Measurements from ENCODE around the gene DNAJC22. TPM values are rescaled to one million over a fixed set of nuclear protein-coding genes. Genes with fewer than 3 reads are reported as not detected.
"Not testable (repeated sequence)": the region's sequence is repeated elsewhere in the genome, so short reads cannot be mapped to it uniquely, and the experiment has no call there.

The DNAJC22 gene
- total RNA-seq, 1 donor from 2014 or later = 4.5 TPM

- Mint-ChIP-seq H3K36me3 (ENCODE audit: unreplicated experiment) (no peaks in the 10 kb centered on the region), H3K4me3 (ENCODE audit: unreplicated experiment) (peak overlapping the region; percentile 32), H3K27me3 (ENCODE audit: unreplicated experiment) (peaks cover 22% of the 10 kb centered on the region), H3K4me1 (ENCODE audit: low read depth, unreplicated experiment) (peaks cover 6% of the 10 kb centered on the region), H3K27ac (ENCODE audit: unreplicated experiment) (no peak overlapping the region), H3K9me3 (ENCODE audit: unreplicated experiment) (peaks cover 4% of the 10 kb centered on the region)
- DNase-seq = peak; percentile 82
- peak; percentile 67 for TF ChIP-seq CTCF (IDR thresholded peaks at IDR 0.05; ENCODE audit: partially characterized antibody, unreplicated experiment)
Observed at GRCh38 chr12:49331380-49332222, 15.1 kb upstream of the DNAJC22 start.

GRCh38 chr12:49332441-49332861 is 14.2 kb upstream of the DNAJC22 start:
- H3K36me3 Mint-ChIP-seq (ENCODE audit: unreplicated experiment) = no peaks in the 10 kb centered on the region
- peaks cover 27% of the 10 kb centered on the region for H3K27me3 Mint-ChIP-seq (ENCODE audit: unreplicated experiment)
- peaks cover 6% of the 10 kb centered on the region for H3K4me1 Mint-ChIP-seq (ENCODE audit: low read depth, unreplicated experiment)
- TF ChIP-seq CTCF (IDR thresholded peaks at IDR 0.05; ENCODE audit: partially characterized antibody, unreplicated experiment) = no peak
- peaks cover 6% of the 10 kb centered on the region for H3K9me3 Mint-ChIP-seq (ENCODE audit: unreplicated experiment)
- DNase-seq = no peak
- H3K27ac Mint-ChIP-seq (ENCODE audit: unreplicated experiment) = no peak overlapping the region
- no peak overlapping the region for H3K4me3 Mint-ChIP-seq (ENCODE audit: unreplicated experiment)

GRCh38 chr12:49332891-49333371 is 13.8 kb upstream of the DNAJC22 start:
- DNase-seq = no peak
- no peaks in the 10 kb centered on the region for H3K36me3 Mint-ChIP-seq (ENCODE audit: unreplicated experiment)
- no peak for TF ChIP-seq CTCF (IDR thresholded peaks at IDR 0.05; ENCODE audit: partially characterized antibody, unreplicated experiment)
- H3K27me3 Mint-ChIP-seq (ENCODE audit: unreplicated experiment) = peaks cover 32% of the 10 kb centered on the region
- H3K4me3 Mint-ChIP-seq (ENCODE audit: unreplicated experiment) = peak overlapping the region; percentile 74
- no peak overlapping the region for H3K27ac Mint-ChIP-seq (ENCODE audit: unreplicated experiment)
- H3K4me1 Mint-ChIP-seq (ENCODE audit: low read depth, unreplicated experiment) = peaks cover 10% of the 10 kb centered on the region
- H3K9me3 Mint-ChIP-seq (ENCODE audit: unreplicated experiment) = peaks cover 8% of the 10 kb centered on the region

- not testable (repeated sequence) for H3K4me3 Mint-ChIP-seq (ENCODE audit: unreplicated experiment); DNase-seq; H3K27ac Mint-ChIP-seq (ENCODE audit: unreplicated experiment); H3K36me3 Mint-ChIP-seq (ENCODE audit: unreplicated experiment)
- Mint-ChIP-seq H3K4me1 (ENCODE audit: low read depth, unreplicated experiment) (peaks cover 16% of the 10 kb centered on the region), H3K9me3 (ENCODE audit: unreplicated experiment) (peaks cover 11% of the 10 kb centered on the region), H3K27me3 (ENCODE audit: unreplicated experiment) (peaks cover 37% of the 10 kb centered on the region)
Observed at GRCh38 chr12:49333778-49334177, 12.9 kb upstream of the DNAJC22 start.

GRCh38 chr12:49334226-49334625 is 12.5 kb upstream of the DNAJC22 start:
- no peak overlapping the region for H3K27ac Mint-ChIP-seq (ENCODE audit: unreplicated experiment)
- peak overlapping the region; percentile 2 for H3K4me3 Mint-ChIP-seq (ENCODE audit: unreplicated experiment)
- peaks cover 11% of the 10 kb centered on the region for H3K9me3 Mint-ChIP-seq (ENCODE audit: unreplicated experiment)
- TF ChIP-seq CTCF (IDR thresholded peaks at IDR 0.05; ENCODE audit: partially characterized antibody, unreplicated experiment) = no peak
- no peak for DNase-seq
- peaks cover 19% of the 10 kb centered on the region for H3K4me1 Mint-ChIP-seq (ENCODE audit: low read depth, unreplicated experiment)
- H3K27me3 Mint-ChIP-seq (ENCODE audit: unreplicated experiment) = peaks cover 37% of the 10 kb centered on the region
- no peaks in the 10 kb centered on the region for H3K36me3 Mint-ChIP-seq (ENCODE audit: unreplicated experiment)

Measured in glutamatergic neuron (in vitro differentiated cells).